ENCODE measurements around the gene JAKMIP1.

DNA sequence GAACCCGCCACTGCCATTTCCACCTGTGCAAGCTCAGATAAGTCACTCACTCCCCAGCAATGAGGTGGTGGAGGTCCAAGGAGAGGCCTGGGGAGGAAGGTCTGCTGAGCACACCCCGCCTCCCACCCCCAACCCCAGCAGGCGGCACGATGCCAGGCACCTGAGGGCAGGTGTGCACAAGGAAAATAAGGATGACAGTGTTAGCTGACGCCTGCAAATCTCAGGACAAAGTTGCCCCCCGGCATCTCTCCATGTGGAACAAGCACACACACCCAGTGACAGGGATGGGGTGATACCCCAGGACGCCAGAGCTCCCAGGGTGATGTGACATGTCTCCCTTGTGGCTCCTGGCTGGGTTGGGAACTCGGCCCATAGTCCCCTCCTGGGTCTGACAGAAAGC lies 9.9 kb downstream of the JAKMIP1 start:
- TF ChIP-seq, protein P1, sequence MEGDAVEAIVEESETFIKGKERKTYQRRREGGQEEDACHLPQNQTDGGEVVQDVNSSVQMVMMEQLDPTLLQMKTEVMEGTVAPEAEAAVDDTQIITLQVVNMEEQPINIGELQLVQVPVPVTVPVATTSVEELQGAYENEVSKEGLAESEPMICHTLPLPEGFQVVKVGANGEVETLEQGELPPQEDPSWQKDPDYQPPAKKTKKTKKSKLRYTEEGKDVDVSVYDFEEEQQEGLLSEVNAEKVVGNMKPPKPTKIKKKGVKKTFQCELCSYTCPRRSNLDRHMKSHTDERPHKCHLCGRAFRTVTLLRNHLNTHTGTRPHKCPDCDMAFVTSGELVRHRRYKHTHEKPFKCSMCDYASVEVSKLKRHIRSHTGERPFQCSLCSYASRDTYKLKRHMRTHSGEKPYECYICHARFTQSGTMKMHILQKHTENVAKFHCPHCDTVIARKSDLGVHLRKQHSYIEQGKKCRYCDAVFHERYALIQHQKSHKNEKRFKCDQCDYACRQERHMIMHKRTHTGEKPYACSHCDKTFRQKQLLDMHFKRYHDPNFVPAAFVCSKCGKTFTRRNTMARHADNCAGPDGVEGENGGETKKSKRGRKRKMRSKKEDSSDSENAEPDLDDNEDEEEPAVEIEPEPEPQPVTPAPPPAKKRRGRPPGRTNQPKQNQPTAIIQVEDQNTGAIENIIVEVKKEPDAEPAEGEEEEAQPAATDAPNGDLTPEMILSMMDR (IDR thresholded peaks at IDR 0.05; ENCODE audit: low read length) = no peak
- TF ChIP-seq EZH2 (optimal IDR thresholded peaks at IDR 0.05; ENCODE audit: low read depth, low read length) = no peak

Measured in MM.1S (cell line).